Naive thymus-derived CD4-positive, alpha-beta T cell (primary cell): ENCODE results near the gene PLD3. TPM values are rescaled to one million over a fixed set of nuclear protein-coding genes. Genes with fewer than 3 reads are reported as not detected.

ENCODE experiments used
- ATAC-seq: fragments of 150-1000 bp; cut with Tn5 transposase; 2 replicates; pipeline ENCODE4 v1.10.0; 2021; ENCODE audit warnings: mild to moderate bottlenecking, moderate library complexity
- CTCF ChIA-PET: fragments of 350-600 bp; sonication (Branson Sonifier 250); formaldehyde crosslinking; loops from one replicate; lab custom pipeline; 2021; ENCODE audit warnings: antibody characterized with exemption; lab: Charles Lee
- POLR2A ChIA-PET: fragments of 350-600 bp; sonication (Branson Sonifier 250); formaldehyde crosslinking; loops from one replicate; lab custom pipeline; 2021; ENCODE audit warnings: antibody characterized with exemption, inconsistent platforms; lab: Charles Lee
- DNase-seq, 9 donors: peaks; one replicate each; pipeline versions ENCODE4 v3.0.0 to v3.0.0-alpha.2; 2020 to 2022; ENCODE audit warnings: mixed read lengths in 1 of 9
- H3K27ac ChIP-seq: one replicate; pipeline ENCODE4 v1.7.0; 2013; ENCODE audit warnings: mild to moderate bottlenecking, low read depth, low read length, moderate library complexity
- H3K27me3 ChIP-seq, 2 donors: one replicate each; pipeline ENCODE4 v1.7.0; 2013; ENCODE audit warnings: low read length in 2 of 2, mild to moderate bottlenecking in 2 of 2, moderate library complexity in 2 of 2; ENCODE audit not compliant: control insufficient read depth in 2 of 2, insufficient read depth in 2 of 2
- H3K36me3 ChIP-seq, 3 experiments: 1 replicate in 2 of 3; 2 replicates in 1 of 3; pipeline ENCODE4 v1.7.0; 2013; ENCODE audit warnings: low read length in 3 of 3, mild to moderate bottlenecking in 3 of 3, moderate library complexity in 1 of 3; ENCODE audit not compliant: insufficient read depth in 3 of 3, control insufficient read depth in 2 of 3
- H3K4me1 ChIP-seq, 2 donors: one replicate each; pipeline ENCODE4 v1.7.0; 2013; ENCODE audit warnings: low read length in 2 of 2, mild to moderate bottlenecking in 2 of 2, moderate library complexity in 1 of 2; ENCODE audit not compliant: control insufficient read depth in 2 of 2, insufficient read depth in 2 of 2
- H3K4me3 ChIP-seq: 2 replicates; pipeline ENCODE4 v1.7.0; 2013; ENCODE audit warnings: mild to moderate bottlenecking, low read length
- H3K9me3 ChIP-seq, 3 experiments: 1 replicate in 2 of 3; 2 replicates in 1 of 3; pipeline ENCODE4 v1.7.0; 2013; ENCODE audit warnings: low read length in 3 of 3; ENCODE audit not compliant: control insufficient read depth in 2 of 3
- H3K27ac Mint-ChIP-seq, 9 donors: one replicate each; pipeline ENCODE4 v1.8.0; 2020 to 2022; ENCODE audit warnings: mixed read lengths in 9 of 9, mild to moderate bottlenecking in 8 of 9, moderate library complexity in 5 of 9, inconsistent platforms in 2 of 9
- H3K27me3 Mint-ChIP-seq, 5 donors: one replicate each; pipeline ENCODE4 v1.8.0; 2021 to 2022; ENCODE audit warnings: mixed read lengths in 5 of 5, mild to moderate bottlenecking in 1 of 5
- H3K36me3 Mint-ChIP-seq, 5 donors: one replicate each; pipeline ENCODE4 v1.8.0; 2020 to 2022; ENCODE audit warnings: mixed read lengths in 5 of 5, mild to moderate bottlenecking in 3 of 5, inconsistent platforms in 1 of 5
- H3K4me1 Mint-ChIP-seq, 7 donors: one replicate each; pipeline ENCODE4 v1.8.0; 2020 to 2022; ENCODE audit warnings: mixed read lengths in 7 of 7, mild to moderate bottlenecking in 3 of 7, inconsistent platforms in 1 of 7
- H3K4me3 Mint-ChIP-seq, 10 donors: one replicate each; pipeline ENCODE4 v1.8.0; 2020 to 2022; ENCODE audit warnings: mild to moderate bottlenecking in 10 of 10, mixed read lengths in 10 of 10, moderate library complexity in 6 of 10, inconsistent platforms in 2 of 10
- H3K9me3 Mint-ChIP-seq, 11 donors: one replicate each; pipeline ENCODE4 v1.8.0; 2020 to 2022; ENCODE audit warnings: mixed read lengths in 11 of 11, mild to moderate bottlenecking in 4 of 11, inconsistent platforms in 1 of 11, moderate library complexity in 1 of 11
- intact Hi-C, 2 donors: fragments of 100-400 bp; cut with micrococcal nuclease; formaldehyde crosslinking; loops; one replicate each; pipeline ENCODE4 v1.15.1; 2023
- polyA plus RNA-seq, 2 donors: library from polyadenylated mRNA; unstranded; fragments of 300-500 nt; fragmentation: Illumina TruSeq; gene quantifications; one replicate each; pipeline ENCODE4 v1.2.3, GENCODE V29; 2021
- total RNA-seq, 6 experiments: library from RNA in 5 of 6; stranded (reverse) in 5 of 6; gene quantifications; 1 replicate in 5 of 6; 2 replicates in 1 of 6; pipeline ENCODE4 v1.2.3 and lab custom pipeline; 2021 to 2026

Gene PLD3
- total and polyA plus RNA-seq, 7 experiments from 2014 or later = 60.1 to 137 (median 85.8) TPM

- no peaks in the 10 kb centered on the region for H3K9me3 ChIP-seq
- H3K27me3 ChIP-seq = no peaks in the 10 kb centered on the region
- no peak for DNase-seq
- no peak for ATAC-seq
- H3K36me3 ChIP-seq = no peaks in the 10 kb centered on the region
- Mint-ChIP-seq H3K27me3 (peaks cover 0 to 5% (median 0%) of the 10 kb centered on the region in 5 donors), H3K4me3 (no peak overlapping the region), H3K27ac (no peak overlapping the region), H3K4me1 (peaks cover 6 to 14% (median 11%) of the 10 kb centered on the region in 7 donors), H3K36me3 (no peaks in the 10 kb centered on the region), H3K9me3 (peaks cover 0 to 2% (median 0%) of the 10 kb centered on the region in 11 donors)
- ChIA-PET POLR2A (interaction anchor here (0.5 kb wide), 1 partner anchor 819 kb away, joined by 3 read pairs; no protein-coding TSS in a partner anchor), CTCF (no interaction called here)
- no peak overlapping the region for H3K4me3 ChIP-seq
- no peak overlapping the region for H3K27ac ChIP-seq
- H3K4me1 ChIP-seq = peaks cover 0 to 6% of the 10 kb centered on the region in 2 donors
- intact Hi-C loops = no loop called here
Measured at GRCh38 chr19:40410030-40410389, 61.5 kb downstream of the PLD3 start.

- DNase-seq (peak in 1 of 9 donors; percentile 3), ATAC-seq (no peak)
- H3K27ac Mint-ChIP-seq = peak overlapping the region in 1 of 9 donors; percentile 80
- no peaks in the 10 kb centered on the region for H3K27me3 ChIP-seq
- H3K4me3 Mint-ChIP-seq = no peak overlapping the region
- POLR2A ChIA-PET = interaction anchor here (0.6 to 1.3 kb wide), 3 partner anchors 9 to 19 kb away, joined by 3 to 4 read pairs (median 4); no protein-coding TSS in a partner anchor
- H3K27me3 Mint-ChIP-seq = peaks cover 0 to 5% (median 0%) of the 10 kb centered on the region in 5 donors
- CTCF ChIA-PET = interaction anchor here (0.6 kb wide), 1 partner anchor 42 kb away, joined by 3 read pairs; no protein-coding TSS in a partner anchor
- no peaks in the 10 kb centered on the region for H3K9me3 ChIP-seq
- intact Hi-C loops = no loop called here
- H3K36me3 Mint-ChIP-seq = no peaks in the 10 kb centered on the region
- peaks cover 6 to 23% (median 11%) of the 10 kb centered on the region in 7 donors for H3K4me1 Mint-ChIP-seq
- H3K4me3 ChIP-seq = no peak overlapping the region
- H3K9me3 Mint-ChIP-seq = peaks cover 0 to 1% (median 0%) of the 10 kb centered on the region in 11 donors
- no peaks in the 10 kb centered on the region for H3K36me3 ChIP-seq
- no peak overlapping the region for H3K27ac ChIP-seq
- peaks cover 0 to 6% of the 10 kb centered on the region in 2 donors for H3K4me1 ChIP-seq
Measured at GRCh38 chr19:40411125-40411842, 62.8 kb downstream of the PLD3 start.

- Mint-ChIP-seq H3K27me3 (peaks cover 0 to 5% (median 0%) of the 10 kb centered on the region in 5 donors), H3K4me3 (no peak overlapping the region), H3K27ac (no peak overlapping the region), H3K4me1 (peaks cover 6 to 28% (median 15%) of the 10 kb centered on the region in 7 donors), H3K36me3 (no peaks in the 10 kb centered on the region), H3K9me3 (peaks cover 0 to 1% (median 0%) of the 10 kb centered on the region in 11 donors)
- ATAC-seq = no peak
- Histone ChIP-seq H3K36me3 (no peaks in the 10 kb centered on the region), H3K27ac (no peak overlapping the region), H3K9me3 (no peaks in the 10 kb centered on the region), H3K4me1 (peaks cover 0 to 6% of the 10 kb centered on the region in 2 donors), H3K4me3 (no peak overlapping the region), H3K27me3 (no peaks in the 10 kb centered on the region)
- intact Hi-C loops = no loop called here
- ChIA-PET CTCF (interaction anchor here (0.6 kb wide), 1 partner anchor 175 kb away, joined by 4 read pairs; no protein-coding TSS in a partner anchor), POLR2A (interaction anchor here (0.6 to 1.2 kb wide), 3 partner anchors 9 to 15 kb away, joined by 3 to 4 read pairs (median 4); partner anchors contain the start of gene SERTAD1)
- DNase-seq = peak in 1 of 9 donors; percentile 1
Measured at GRCh38 chr19:40411958-40412499, 63.5 kb downstream of the PLD3 start.

- H3K9me3 Mint-ChIP-seq = peaks cover 0 to 1% (median 0%) of the 10 kb centered on the region in 11 donors
- intact Hi-C loops = no loop called here
- no peak overlapping the region for H3K27ac ChIP-seq
- no peaks in the 10 kb centered on the region for H3K9me3 ChIP-seq
- H3K36me3 ChIP-seq = no peaks in the 10 kb centered on the region
- no peaks in the 10 kb centered on the region for H3K36me3 Mint-ChIP-seq
- H3K27me3 Mint-ChIP-seq = peaks cover 0 to 5% (median 0%) of the 10 kb centered on the region in 5 donors
- POLR2A ChIA-PET = interaction anchor here (0.6 to 1.2 kb wide), 4 partner anchors 8 to 16 kb away, joined by 3 to 4 read pairs (median 4); partner anchors contain the start of gene SERTAD1
- no peak overlapping the region for H3K4me3 ChIP-seq
- H3K4me3 Mint-ChIP-seq = no peak overlapping the region
- CTCF ChIA-PET = interaction anchor here (0.6 kb wide), 1 partner anchor 176 kb away, joined by 4 read pairs; no protein-coding TSS in a partner anchor
- H3K27ac Mint-ChIP-seq = no peak overlapping the region
- peaks cover 3 to 31% (median 17%) of the 10 kb centered on the region in 7 donors for H3K4me1 Mint-ChIP-seq
- no peaks in the 10 kb centered on the region for H3K27me3 ChIP-seq
- DNase-seq (no peak), ATAC-seq (no peak)
- H3K4me1 ChIP-seq = peaks cover 0 to 4% of the 10 kb centered on the region in 2 donors
Measured at GRCh38 chr19:40412866-40413265, 64.4 kb downstream of the PLD3 start.

GRCh38 chr19:40413291-40413845 lies 64.9 kb downstream of the PLD3 start, which contains the start of gene PRX:
Gene PRX (minus strand): TSS chr19:40413378. CDS start chr19:40407932, 5,446 bp downstream.
- Mint-ChIP-seq H3K9me3 (peaks cover 0 to 1% (median 0%) of the 10 kb centered on the region in 11 donors), H3K4me1 (peaks cover 0 to 31% (median 16%) of the 10 kb centered on the region in 7 donors), H3K4me3 (no peak within 1 kb of the TSS), H3K27me3 (peaks cover 0 to 5% (median 0%) of the 10 kb centered on the region in 5 donors), H3K36me3 (no peaks in the 10 kb centered on the region), H3K27ac (peak within 1 kb of the TSS in 3 of 9 donors; percentile 2 to 15 (median 4))
- ChIA-PET CTCF (no interaction called here), POLR2A (interaction anchor here (0.8 to 1.2 kb wide), 2 partner anchors 10 kb away, joined by 3 to 5 read pairs; no protein-coding TSS in a partner anchor)
- DNase-seq = no peak
- H3K27ac ChIP-seq = no peak within 1 kb of the TSS
- ATAC-seq = no peak
- no peaks in the 10 kb centered on the region for H3K27me3 ChIP-seq
- H3K9me3 ChIP-seq = no peaks in the 10 kb centered on the region
- intact Hi-C loops = no loop called here
- no peaks in the 10 kb centered on the region for H3K36me3 ChIP-seq
- no peak within 1 kb of the TSS for H3K4me3 ChIP-seq
- no peaks in the 10 kb centered on the region for H3K4me1 ChIP-seq
